DMS153 treated with DMSO at 0.1 percent for 48 hours (cell line): ENCODE results near the gene ACSF2.
A peak's percentile ranks its signal among the peaks of the same experiment; 100 is the strongest.
"Not testable (repeated sequence)": the region's sequence is repeated elsewhere in the genome, so short reads cannot be mapped to it uniquely, and the experiment has no call there.

Experiments used
- DNase-seq: peaks from one replicate; lab custom pipeline; 2025; ENCODE audit not compliant: unreplicated experiment; lab: John Stamatoyannopoulos, UW

The ACSF2 gene

DNA sequence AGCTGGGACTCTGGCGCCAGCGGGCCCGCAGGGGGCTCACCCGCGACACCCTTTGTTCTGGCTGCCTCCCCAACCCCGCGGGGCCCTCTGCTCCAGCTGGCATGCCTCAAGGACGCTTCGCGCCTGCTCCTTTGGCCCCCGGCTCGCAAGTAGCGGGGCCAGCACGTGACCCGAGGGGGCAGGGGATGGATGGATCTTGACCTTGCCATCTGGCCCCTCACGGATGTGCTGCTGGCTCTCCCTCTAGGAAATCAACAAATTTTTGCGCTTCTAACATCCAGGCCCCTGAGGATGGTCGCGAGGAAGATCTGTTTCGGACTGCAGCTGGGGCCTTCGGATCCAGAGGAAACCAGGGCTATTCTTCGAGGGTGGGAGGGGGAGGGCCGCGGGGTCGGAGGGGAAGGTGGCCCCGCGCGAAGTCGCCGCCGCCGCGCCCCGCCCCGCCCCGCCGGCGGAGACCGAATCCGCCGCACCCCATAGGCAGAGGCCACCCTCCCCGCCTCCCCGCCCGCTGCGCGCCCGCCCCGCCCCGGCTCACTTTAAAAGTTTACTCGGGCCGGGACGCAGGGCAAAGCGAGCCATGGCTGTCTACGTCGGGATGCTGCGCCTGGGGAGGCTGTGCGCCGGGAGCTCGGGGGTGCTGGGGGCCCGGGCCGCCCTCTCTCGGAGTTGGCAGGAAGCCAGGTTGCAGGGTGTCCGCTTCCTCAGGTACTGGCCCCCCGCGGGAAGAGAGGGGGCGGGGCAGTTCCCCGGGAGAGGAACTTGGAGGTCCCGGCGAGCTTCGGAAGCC, at the start of gene ACSF2:
TSS of gene ACSF2 (plus strand) at position 537 of the 790 bp plus-strand sequence. CDS start at position 581, 44 bp downstream.
- DNase-seq = no peak

GRCh38 chr17:50379351-50380132, 46.5 kb upstream of the ACSF2 start:
- DNase-seq = no peak

DNA sequence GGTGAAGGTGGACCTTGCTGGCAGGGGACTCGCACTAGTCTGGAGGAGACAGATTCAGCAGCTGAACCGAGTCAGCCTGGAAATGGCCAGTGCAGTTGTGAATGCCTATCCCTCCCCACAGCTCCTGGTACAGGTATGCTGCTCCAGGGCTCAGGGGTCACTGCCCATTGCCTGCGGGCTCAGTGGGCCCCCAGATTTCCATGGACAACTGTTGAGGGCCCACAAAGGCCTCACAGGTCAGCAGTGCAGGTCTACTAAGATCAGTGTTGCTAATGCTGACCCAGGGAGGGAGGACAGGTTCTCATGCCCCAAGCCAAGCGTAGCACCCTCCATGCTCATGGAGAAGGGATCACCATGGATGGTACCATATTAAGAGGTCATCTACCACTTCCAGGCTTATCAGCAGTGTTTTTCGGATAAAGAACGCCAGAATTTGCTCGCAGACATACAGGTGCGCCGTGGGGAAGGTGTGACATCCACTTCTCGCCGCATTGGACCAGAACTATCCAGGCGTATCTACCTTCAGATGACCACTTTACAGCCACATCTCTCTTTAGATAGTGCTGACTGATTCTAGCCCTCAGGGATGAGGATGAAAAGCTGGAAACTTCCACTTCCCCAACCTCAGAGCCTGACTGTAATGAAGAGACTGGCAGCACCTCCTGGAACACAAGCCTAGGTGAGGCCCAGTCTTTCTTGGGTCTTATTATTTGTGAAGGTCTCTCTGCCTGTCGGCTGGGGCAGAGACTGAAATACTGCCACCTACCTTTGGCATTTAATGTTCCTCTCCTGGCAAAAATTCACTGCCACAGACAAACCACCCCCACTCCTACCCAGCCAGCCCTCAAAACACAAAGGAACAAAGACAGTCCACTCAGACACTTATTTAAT, 45.4 kb upstream of the ACSF2 start:
- no peak for DNase-seq

DNA sequence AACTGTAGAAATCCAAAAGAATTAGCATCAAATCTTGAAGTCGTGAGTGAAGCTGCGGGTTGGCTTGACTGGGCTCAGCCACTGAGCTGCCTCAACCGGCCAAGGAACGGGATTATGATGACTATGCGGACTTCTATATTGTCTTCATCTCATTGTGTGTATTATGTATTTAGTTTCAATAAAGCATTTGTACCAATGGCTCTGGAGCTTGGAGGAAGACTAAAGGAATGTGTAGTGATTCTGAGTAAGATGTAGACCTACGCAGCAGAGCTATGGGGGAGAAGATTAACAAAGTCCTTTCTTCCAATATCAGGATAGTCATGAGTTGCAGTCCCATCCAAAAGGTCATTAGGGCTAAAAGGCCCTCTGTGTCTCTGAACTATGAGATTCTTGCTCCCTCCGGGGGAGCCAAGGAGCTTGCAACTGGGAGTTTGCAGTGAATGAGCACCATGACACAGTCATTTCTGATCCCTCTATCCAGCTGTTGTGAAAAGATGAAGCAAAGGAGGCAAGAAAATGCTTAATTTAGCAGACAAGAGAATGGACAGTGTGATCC, 44.7 kb upstream of the ACSF2 start:
- DNase-seq = no peak

- no peak for DNase-seq
Observed at GRCh38 chr17:50381920-50382319, 44.1 kb upstream of the ACSF2 start.

- DNase-seq = no peak
Observed at GRCh38 chr17:50382931-50383330, 43.1 kb upstream of the ACSF2 start.

DNA sequence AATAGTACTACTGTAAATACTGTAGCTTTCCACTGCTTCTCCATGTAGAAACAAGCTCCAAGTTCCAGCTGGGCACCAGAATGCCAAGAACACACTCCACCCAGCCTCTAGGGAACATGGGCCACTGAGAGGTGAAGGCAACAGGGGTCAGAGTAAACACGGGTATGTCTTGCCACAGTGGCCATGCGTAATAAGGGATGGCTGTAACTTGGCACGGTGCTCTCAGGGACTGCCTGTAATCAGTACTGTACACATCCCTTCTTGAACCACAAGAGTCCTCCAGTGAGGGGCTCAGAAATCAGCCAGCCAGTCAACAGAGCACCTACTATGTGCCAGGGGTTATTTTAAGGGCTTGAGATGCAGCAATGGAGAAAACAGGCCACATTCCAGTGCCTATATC, 39.5 kb upstream of the ACSF2 start:
- no peak for DNase-seq

DNA sequence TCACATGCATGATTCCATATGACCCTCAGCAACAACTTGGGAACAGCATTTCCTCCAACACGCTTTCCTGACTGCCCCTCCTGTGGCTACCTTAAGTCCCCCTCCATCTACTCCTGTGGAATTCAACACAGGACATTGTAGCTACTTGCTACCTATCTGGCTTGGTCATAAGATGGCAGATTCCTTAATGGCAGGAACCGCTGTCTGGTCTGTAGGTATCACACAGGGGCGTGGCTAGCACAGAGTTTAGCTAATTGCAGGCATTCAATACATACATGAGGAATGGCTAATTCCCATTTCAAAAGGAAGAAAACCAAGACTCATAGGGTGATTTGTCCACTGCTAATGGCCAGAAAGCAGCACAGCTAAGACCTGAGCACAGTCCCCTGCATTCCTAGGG, 37.3 kb upstream of the ACSF2 start:
- no peak for DNase-seq

GRCh38 chr17:50389534-50389933, 36.5 kb upstream of the ACSF2 start:
- DNase-seq = no peak

DNA sequence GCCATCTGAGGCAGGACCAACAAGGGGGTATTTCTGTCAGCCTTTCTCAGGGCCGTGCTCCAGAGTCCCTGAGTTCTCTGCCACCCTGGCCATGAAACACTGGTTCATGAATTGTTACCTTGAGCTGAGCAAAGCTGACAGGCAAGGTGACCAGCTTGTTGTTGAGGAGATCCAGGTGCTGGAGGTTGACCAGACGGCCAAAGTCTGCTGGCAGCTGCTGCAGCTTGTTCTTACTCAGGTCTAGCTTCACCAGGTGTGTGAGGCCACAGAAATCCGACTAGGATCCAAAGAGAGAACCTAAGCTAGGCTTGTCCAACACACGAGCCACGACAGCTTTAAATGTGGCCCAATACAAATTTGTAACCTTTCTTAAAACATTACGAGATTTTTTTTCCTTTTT, 33.4 kb upstream of the ACSF2 start:
- DNase-seq = no peak

DNA sequence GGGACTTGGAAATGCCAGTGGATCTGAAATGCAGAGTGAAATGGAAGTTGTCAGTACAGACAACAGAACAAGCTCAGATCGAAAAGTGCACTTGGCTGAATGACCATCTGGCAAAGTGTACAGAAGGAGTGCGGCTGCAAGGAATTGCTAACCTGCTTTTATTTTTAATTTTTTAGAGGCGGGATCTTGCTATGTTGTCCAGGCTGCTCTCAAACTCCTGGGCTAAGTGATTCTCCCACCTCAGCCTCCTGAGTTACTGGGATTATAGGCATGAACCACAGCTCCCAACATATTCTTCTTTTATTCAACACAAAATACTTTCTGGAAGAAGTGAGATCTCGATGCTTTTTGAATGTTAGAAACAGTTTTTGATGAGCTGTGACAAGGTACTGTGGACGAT, 32.3 kb upstream of the ACSF2 start:
- no peak for DNase-seq

GRCh38 chr17:50394711-50395110, 31.3 kb upstream of the ACSF2 start:
- DNase-seq = no peak

DNA sequence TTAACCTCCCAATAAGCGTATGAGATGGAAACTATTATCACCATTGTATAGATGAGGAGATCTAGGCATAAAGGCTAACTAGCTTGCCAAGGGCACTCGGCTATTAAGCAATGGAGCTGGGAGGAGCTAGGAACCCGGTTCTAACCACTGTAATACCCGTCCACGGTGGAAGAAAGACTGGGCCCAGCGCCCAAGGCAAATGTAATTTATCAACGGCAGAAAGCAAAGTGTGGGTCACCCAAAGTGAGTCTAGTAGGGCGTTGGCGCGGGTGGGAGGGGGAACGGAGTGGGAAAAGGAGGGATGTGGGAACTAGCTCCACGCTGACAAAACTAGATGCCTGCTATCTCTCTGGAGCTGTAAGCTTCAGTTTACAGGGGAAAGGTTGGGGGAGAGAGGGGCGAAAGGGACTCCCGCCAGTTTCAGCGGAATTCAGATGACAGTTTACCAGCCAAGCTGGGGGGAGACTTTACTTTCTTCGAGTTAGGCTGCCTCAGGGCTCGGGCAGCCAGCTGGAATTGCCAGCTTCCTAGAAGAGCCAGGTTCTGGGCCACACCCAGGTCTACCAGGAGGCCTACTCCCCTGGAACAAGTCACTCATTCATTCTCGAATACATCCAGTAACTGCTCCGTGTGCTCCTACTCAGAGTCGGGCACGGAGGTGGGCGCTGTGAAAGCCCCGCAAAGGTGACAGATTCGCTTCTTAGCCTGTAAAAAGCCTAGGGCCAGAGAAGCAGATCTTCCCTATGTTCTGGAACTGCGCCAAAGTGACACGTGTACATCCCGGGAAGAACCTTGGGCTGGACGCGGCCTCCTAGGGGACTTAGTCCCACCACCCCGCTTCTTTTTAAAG, 29.5 kb upstream of the ACSF2 start:
- no peak for DNase-seq

GRCh38 chr17:50397111-50397918, 28.7 kb upstream of the ACSF2 start, which contains the start of gene LRRC59:
Gene LRRC59 (minus strand): TSS chr17:50397523. CDS start chr17:50397317, 206 bp downstream.
- DNase-seq = peak; percentile 50

DNA sequence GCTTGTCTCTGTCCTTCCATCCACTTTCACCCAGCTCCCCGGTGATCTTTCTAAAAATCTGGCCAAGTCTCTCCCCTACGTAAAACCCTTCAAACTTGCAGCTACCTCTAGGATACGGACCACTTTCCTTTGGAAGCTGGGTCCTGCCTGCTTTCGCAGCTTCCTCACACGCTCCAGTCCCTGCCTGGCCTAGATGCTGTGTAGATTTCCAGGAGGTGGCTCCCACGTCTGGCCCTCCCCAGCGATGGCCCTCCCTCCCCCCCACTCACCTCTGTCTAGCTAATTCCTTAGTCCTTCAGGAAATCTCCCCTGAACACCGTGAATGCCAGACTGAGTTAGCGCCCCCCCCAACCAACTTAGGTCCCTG, 28.1 kb upstream of the ACSF2 start:
- no peak for DNase-seq

DNA sequence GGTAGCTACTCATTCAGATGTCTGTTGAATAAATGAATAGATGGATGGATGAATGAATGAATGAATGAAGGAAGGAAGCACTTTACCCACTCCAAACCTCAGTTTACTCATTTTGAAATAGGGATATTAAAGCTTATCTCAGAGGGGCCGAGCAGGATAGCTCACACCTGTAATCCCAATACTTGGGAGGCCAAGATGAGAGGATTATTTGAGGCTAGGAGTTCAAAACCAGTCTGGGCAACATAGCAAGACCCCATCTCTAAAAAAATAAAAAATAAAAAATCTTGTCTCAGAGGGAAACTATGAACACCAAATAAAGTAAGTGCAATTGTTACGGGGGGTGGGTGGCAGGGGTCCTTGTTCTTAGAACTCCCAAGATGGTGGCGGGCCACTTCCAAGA, 27.3 kb upstream of the ACSF2 start:
- DNase-seq = not testable (repeated sequence)

- not testable (repeated sequence) for DNase-seq
Observed at GRCh38 chr17:50399591-50399990, 26.4 kb upstream of the ACSF2 start.

DNA sequence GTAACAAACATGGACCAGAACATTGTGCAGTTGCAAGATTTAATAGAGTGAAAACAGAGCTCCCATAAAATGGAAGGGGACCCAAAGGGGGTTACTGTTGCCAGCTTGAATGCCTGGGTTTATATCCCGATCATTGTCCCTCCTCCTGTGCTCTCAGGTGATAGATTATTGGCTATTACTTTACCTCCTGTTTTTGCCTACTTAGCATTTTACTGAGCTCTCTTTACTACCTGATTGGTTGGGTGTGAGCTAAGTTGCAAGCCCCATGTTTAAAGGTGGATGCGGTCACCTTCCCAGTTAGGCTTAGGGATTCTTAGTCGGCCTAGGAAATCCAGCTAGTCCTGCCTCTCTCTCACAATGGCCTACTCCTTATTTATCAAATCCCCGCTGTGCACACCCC, 20.7 kb upstream of the ACSF2 start:
- DNase-seq = not testable (repeated sequence)

- DNase-seq = no peak
Observed at GRCh38 chr17:50406578-50406977, 19.4 kb upstream of the ACSF2 start.
